Stimulated activated CD4-positive, alpha-beta T cell treated with anti-CD3 and anti-CD28 coated beads, Interleukin-12 subunit alpha, Interleukin-12 subunit beta, amount 100 ng/mL, for 24 hours (primary cell): ENCODE results near the gene NNAT.

ENCODE experiments used
- DNase-seq, 2 experiments: peaks; one replicate each; pipeline ENCODE4 v3.0.0-alpha.2; 2020; ENCODE audit warnings: low read depth in 2 of 2

The NNAT gene

DNA sequence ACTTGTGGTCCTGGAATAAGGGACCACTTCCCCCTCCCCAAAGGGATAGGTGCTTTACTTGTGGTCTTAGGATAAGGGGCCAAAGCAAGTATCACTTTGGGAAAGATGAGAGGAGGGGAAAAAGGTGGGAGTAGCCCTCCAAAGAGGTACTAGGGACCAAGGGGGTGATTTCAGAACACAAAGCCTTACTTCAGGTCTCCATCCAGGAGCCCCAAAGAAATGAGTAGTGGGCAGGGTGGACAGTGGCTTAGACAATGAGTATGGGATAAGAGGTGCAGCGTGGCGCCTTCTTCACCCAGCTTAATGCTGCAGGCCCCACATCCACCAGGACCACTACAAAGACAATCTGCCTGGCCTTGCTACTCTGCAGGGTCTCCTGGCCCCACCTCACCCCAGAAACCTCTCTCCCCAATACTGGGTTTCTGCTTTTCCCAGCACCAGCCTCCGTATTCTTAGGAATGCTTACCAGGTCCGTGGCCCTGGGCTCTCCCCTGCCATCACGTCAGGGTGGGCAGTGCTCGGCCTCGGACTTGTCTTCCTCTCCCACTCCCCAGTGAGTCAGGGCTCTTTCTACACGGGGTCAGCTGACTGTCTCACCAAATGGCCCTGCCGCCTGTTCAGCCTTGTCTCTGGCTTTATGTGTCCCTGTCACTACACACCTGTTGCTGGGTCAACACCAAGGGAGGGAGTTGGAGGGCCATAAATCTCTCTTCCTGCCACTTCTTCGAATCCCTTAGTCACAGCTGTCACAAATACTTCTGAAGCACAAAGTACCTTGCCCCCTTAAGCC is 3.1 kb downstream of the NNAT start:
- no peak for DNase-seq

- DNase-seq = peak in 1 of 2 experiments; percentile 20
Measured at GRCh38 chr20:37524859-37525708, 4.0 kb downstream of the NNAT start.

GRCh38 chr20:37525810-37526209 is 4.8 kb downstream of the NNAT start:
- no peak for DNase-seq

GRCh38 chr20:37526238-37526838 is 5.3 kb downstream of the NNAT start:
- no peak for DNase-seq

GRCh38 chr20:37526839-37527637 is 6.0 kb downstream of the NNAT start:
- DNase-seq = no peak

- peak; percentile 81 to 86 for DNase-seq
Measured at GRCh38 chr20:37527638-37528445, 6.8 kb downstream of the NNAT start, which contains the start of gene BLCAP. TSS of gene BLCAP (minus strand) at chr20:37527876. CDS start at chr20:37519174, 8,702 bp downstream.

DNA sequence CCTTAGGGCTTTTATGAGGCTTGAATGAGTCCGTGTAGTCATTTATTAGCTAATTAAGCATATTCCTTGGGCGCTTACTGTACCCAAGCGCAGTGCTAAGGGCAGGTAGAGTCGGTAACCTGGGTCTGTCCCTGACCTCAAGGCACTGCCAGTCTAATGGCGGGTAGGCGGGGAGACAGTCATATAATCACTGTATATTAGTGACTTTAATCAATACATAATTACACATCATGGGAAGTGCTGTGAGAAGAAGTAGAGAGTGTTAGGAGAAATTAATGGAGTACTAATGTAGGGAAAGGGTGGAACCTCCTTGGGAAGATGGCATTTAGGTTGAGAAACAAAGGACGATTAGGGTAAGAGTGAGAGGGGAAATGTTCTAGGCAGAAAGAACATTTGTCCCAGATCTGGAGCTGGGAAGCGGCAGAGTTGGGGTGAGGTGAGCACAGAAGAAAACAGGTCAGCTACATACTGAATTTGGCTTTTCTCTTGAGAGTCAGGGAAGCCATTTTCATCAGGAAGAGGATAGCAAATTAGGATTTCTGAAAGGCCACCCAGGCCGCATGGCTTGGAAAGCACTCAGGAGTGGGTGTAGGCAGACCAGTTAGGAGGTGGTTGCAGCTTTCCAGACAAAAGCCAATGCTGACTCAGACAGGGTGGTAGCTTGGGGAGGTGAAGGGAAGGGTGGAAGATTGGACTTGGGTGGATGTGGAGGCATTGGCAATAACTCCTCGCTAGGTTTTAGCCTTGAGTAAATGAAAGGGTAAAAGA is 7.6 kb downstream of the NNAT start:
- DNase-seq = no peak

- DNase-seq = no peak
Measured at GRCh38 chr20:37529214-37529967, 8.3 kb downstream of the NNAT start.

DNA sequence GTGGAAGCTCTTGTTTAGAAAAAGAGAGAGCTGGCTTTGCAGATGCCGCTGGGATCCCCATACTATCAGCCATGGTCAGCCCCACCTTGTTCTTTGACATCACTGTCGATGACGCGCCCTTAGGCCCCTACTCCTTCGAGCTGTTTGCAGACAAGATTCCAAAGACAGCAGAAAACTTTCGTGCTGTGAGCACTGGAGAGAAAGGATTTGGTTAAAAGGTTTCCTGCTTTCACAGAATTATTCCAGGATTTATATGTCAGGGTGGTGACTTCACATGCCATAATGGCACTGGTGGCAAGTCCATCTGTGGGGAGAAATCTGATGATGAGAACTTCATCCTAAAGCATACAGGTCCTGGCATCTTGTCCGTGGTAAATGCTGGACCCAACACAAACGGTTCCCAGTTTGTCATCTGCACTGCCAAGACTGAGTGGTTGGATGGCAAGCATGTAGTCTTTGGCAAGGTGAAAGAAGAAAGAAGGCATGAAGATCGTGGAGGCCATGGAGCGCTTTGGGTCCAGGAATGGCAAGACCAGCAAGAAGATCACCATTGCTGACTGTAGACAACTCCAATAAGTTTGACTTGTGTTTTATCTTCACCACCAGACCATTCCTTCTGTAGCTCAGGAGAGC is 9.0 kb downstream of the NNAT start:
- DNase-seq = no peak

DNA sequence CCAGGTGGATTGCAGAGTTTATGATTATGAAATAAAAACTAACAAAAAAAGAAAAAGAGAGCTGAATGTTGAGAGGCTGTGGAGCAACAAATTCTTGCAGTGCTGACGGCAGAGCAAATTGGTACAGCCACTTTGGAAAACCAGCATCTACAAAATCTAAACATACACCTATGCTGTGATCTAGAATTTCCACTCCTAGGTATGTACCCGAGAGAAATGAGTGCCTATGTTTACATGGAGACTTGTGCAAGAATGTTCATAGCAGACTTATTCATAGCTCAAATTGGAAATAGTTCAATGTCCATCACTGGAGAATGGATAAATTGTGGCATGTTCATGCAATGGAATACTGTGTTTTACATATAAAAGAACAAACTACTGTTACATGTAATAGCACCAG is 9.6 kb downstream of the NNAT start:
- no peak for DNase-seq

DNA sequence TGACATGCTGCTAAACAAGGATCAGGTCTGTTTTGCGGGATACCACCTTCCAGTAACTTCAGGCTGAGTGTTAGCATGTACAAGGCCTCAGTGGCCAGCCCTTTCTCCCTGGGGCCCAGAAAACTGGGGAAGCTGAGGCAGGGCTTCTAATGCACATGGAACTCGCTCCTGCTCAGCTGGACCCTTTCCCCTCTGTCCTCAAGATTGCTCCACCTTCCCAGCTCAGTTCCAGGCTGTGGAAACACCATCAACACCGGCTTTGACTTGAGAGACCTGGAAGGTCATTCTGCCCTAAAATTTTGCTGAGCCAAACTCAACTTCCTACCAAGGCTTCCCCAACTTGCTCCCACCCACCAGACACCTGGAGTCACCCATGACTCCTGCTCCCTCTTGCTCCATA is 10.8 kb downstream of the NNAT start:
- DNase-seq = no peak

GRCh38 chr20:37533154-37533715 is 12.2 kb downstream of the NNAT start:
- no peak for DNase-seq

GRCh38 chr20:37534401-37535157 is 13.5 kb downstream of the NNAT start:
- DNase-seq = no peak

DNA sequence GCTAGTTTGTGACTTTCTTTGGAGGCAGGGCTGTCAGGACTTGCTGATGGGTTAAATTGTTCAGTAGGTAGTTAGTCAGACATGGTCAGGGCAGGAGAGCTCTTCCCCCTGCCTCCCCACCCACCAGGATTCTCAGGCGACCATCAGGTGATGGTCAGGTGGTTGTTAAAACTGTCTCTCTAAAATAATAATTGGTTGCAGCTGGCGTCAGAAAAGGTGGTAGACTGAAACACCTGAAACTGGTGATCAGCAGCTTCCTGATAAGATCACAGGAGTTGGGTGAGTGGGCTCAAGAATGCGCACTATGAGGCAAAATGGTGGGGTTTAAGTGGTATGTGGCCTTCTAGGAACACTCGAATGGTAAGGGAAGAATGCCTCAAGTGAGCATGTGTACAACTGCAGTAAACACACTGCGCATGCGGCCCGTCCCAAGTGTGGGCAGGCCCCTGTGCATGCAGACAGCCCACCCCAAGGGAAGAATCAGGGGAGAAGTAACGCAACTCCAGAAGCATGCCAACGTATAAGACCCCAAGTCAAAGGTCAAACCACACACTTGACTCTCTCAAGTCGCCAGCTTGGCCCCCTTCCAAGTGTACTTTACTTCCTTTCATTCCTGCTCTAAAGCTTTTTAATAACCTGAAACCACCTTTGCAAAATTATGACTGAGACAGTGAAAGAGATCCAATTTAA is 14.5 kb downstream of the NNAT start:
- no peak for DNase-seq

DNA sequence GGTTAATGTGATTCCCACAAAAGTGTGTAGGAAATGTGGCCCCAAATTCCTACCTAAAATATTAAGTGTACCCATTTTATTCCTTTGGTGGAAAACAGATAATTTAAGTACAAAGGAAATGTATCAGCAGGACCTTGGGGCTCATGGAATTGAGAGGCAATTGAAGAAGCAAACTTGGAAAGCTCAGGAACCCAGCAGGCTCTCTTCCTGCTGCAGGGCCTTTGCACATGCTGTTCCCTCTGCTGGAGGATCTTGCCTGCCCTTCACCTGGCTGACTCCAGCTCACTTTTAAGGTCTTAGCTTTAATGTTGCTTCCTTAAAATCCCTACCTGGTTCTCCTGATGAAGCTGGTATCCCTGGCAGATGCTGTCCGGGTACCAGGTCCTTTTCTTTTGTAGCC is 16.5 kb downstream of the NNAT start:
- DNase-seq = no peak

DNA sequence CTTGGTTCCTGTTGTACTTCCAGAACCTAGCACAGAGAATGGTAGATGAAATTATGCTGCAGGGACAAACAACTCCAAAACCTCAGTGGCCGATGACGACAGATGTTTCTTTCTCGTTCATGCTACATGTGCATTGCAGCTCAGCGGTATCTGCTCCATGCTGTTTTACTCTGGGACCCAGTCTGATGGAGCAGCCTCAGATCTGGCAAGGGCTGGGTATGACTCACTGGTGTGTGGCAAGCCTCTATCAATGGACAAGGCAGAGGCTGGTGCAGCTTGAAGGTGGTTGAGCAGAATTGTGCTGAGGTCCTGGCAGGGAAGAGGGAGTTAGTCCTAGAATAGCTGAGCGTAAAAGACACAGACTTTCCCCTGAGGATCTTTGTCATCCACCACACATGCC is 17.0 kb downstream of the NNAT start:
- DNase-seq = no peak

GRCh38 chr20:37539424-37539823 is 18.4 kb downstream of the NNAT start:
- no peak for DNase-seq
